Measurements from ENCODE around the gene PTPRZ1.

The PTPRZ1 gene

DNA sequence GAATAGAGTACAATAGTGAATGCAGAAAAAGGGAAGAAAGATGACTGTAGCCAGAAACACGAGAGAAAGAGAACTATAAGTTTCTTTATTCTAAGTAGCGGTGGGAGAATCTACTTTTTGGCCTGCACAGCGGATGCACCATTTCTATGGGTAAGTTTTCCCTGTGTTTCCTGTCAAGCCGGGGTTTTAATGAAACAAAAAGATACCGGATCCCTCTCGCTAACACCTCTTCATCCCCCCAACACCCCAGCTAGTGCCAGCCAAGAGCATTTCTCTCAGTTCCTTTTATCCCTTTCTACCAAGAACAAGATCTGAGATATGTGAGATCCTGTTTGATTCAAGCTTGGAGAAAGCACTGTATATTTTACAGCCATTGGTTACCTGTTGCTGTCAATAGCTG is 14.7 kb downstream of the PTPRZ1 start:
- WGBS (ENCODE audit: insufficient coverage, insufficient read length) = no CpG with 5 or more reads among the region's 6 CpGs
- H3K4me3 ChIP-seq (ENCODE audit: low read length) = no peak overlapping the region
- peaks cover 5% of the 10 kb centered on the region; the same call in 1 of the 2 replicates for H3K4me1 ChIP-seq (ENCODE audit: control insufficient read depth, insufficient read depth, low read length)
- no peaks in the 10 kb centered on the region for H3K27me3 ChIP-seq (ENCODE audit: control insufficient read depth, insufficient read depth, low read length)
- no peaks in the 10 kb centered on the region; the same call in 1 of the 2 replicates for H3K36me3 ChIP-seq (ENCODE audit: control insufficient read depth, insufficient read depth, low read length)
- no peak for DNase-seq (ENCODE audit: low read depth, low spot score)
- no peaks in the 10 kb centered on the region for H3K9me3 ChIP-seq (ENCODE audit: control insufficient read depth, insufficient read depth, low read length)
- no peak overlapping the region for H3K27ac ChIP-seq (ENCODE audit: low read length)

DNA sequence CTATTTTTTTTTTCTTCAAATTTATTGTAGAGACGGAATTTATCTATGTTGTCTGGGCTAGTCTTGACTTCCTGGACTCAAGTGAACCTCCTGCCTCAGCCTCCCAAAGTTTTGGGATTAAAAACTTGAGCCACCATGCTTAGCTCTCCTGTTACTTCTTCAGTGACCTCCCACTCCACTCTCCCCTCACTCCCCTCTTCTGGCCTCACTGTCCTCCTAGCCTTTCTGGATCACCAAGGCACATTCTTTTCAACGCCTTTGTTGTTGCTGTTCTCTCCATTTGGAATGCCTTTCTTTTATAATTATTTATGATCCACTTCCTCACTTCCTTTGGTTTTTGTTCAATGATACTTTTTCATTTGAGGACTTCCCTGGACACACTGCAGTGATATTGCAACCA is 17.9 kb downstream of the PTPRZ1 start:
- Histone ChIP-seq H3K4me1 (ENCODE audit: control insufficient read depth, insufficient read depth, low read length) (peaks cover 3% of the 10 kb centered on the region; the same call in 1 of the 2 replicates), H3K9me3 (ENCODE audit: control insufficient read depth, insufficient read depth, low read length) (no peaks in the 10 kb centered on the region), H3K4me3 (ENCODE audit: low read length) (no peak overlapping the region), H3K27me3 (ENCODE audit: control insufficient read depth, insufficient read depth, low read length) (no peaks in the 10 kb centered on the region), H3K36me3 (ENCODE audit: control insufficient read depth, insufficient read depth, low read length) (no peaks in the 10 kb centered on the region; the same call in 1 of the 2 replicates), H3K27ac (ENCODE audit: low read length) (no peak overlapping the region)
- no CpG with 5 or more reads among the region's 2 CpGs for WGBS (ENCODE audit: insufficient coverage, insufficient read length)
- DNase-seq (ENCODE audit: low read depth, low spot score) = no peak

DNA sequence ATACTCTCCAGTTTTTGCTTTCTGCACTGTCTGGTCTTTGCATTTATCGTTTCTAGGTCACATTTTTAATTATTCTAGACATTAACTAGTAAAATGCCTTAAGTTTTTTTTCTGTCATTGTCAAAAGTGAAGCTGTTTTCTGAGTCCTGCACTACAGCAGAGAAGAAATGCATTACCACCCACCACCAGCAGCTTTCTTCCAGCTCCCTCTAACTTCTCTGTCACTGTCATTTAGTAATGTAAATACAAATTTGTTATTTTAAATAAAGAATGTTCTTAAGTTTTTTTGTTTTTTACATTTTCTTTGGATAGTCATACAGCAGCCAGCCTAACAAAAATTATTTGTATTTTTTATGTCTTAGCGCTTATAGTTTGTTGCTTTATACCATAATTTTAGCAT is 18.8 kb downstream of the PTPRZ1 start:
- no peak overlapping the region for H3K4me3 ChIP-seq (ENCODE audit: low read length)
- DNase-seq (ENCODE audit: low read depth, low spot score) = no peak
- no peak overlapping the region for H3K27ac ChIP-seq (ENCODE audit: low read length)
- no peaks in the 10 kb centered on the region for H3K27me3 ChIP-seq (ENCODE audit: control insufficient read depth, insufficient read depth, low read length)
- WGBS (ENCODE audit: insufficient coverage, insufficient read length) = no CpG with 5 or more reads among the region's 2 CpGs
- no peaks in the 10 kb centered on the region for H3K9me3 ChIP-seq (ENCODE audit: control insufficient read depth, insufficient read depth, low read length)
- no peaks in the 10 kb centered on the region; the same call in 1 of the 2 replicates for H3K36me3 ChIP-seq (ENCODE audit: control insufficient read depth, insufficient read depth, low read length)
- H3K4me1 ChIP-seq (ENCODE audit: control insufficient read depth, insufficient read depth, low read length) = peaks cover 3% of the 10 kb centered on the region; the same call in 1 of the 2 replicates

DNA sequence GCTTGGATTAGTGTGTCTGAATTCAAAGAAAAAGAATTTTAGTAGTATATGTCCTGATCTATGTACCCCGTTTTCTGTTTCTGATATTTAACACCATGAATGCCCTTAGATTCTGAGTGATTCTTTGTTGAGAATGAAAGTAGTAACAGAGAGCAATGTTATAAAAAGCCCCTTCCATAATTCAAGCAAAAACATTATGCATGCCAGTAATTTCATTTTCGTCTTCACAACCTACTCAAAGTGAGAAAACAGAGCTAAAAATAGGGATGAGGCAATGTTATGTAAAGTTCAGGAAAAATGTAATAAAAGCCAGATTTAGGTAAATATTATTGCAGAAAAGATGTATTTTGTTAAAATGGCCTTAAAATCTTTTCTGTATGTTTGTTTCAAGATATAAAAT is 28.1 kb downstream of the PTPRZ1 start:
- no CpG with 5 or more reads among the region's 2 CpGs for WGBS (ENCODE audit: insufficient coverage, insufficient read length)
- Histone ChIP-seq H3K27ac (ENCODE audit: low read length) (no peak overlapping the region), H3K9me3 (ENCODE audit: control insufficient read depth, insufficient read depth, low read length) (no peaks in the 10 kb centered on the region), H3K4me3 (ENCODE audit: low read length) (no peak overlapping the region), H3K4me1 (ENCODE audit: control insufficient read depth, insufficient read depth, low read length) (no peaks in the 10 kb centered on the region), H3K36me3 (ENCODE audit: control insufficient read depth, insufficient read depth, low read length) (no peaks in the 10 kb centered on the region; the same call in 1 of the 2 replicates), H3K27me3 (ENCODE audit: control insufficient read depth, insufficient read depth, low read length) (no peaks in the 10 kb centered on the region)
- DNase-seq (ENCODE audit: low read depth, low spot score) = no peak

DNA sequence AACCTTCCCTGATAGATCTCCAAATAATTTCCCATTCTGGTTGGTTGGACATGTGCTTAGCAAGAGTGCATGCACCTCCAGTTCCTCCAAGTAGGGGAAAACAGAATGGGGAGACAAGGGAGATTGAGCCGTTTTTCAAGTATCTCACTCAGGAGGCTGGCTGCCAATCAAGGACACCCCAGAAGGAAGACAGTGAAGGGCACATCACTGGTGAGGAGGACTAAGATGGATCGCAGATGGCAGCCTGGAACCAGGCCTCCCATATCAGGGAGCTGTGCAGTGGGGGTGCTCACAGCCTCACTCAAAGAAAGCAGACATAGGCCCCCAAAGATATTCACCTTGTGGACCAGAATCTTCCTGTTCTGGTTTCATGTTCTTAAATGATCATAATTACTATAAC is 31.2 kb downstream of the PTPRZ1 start:
- Histone ChIP-seq H3K4me1 (ENCODE audit: control insufficient read depth, insufficient read depth, low read length) (no peaks in the 10 kb centered on the region), H3K4me3 (ENCODE audit: low read length) (no peak overlapping the region), H3K9me3 (ENCODE audit: control insufficient read depth, insufficient read depth, low read length) (no peaks in the 10 kb centered on the region), H3K36me3 (ENCODE audit: control insufficient read depth, insufficient read depth, low read length) (no peaks in the 10 kb centered on the region; the same call in 1 of the 2 replicates), H3K27me3 (ENCODE audit: control insufficient read depth, insufficient read depth, low read length) (no peaks in the 10 kb centered on the region), H3K27ac (ENCODE audit: low read length) (no peak overlapping the region)
- no CpG with 5 or more reads among the region's 2 CpGs for WGBS (ENCODE audit: insufficient coverage, insufficient read length)
- no peak for DNase-seq (ENCODE audit: low read depth, low spot score)

DNA sequence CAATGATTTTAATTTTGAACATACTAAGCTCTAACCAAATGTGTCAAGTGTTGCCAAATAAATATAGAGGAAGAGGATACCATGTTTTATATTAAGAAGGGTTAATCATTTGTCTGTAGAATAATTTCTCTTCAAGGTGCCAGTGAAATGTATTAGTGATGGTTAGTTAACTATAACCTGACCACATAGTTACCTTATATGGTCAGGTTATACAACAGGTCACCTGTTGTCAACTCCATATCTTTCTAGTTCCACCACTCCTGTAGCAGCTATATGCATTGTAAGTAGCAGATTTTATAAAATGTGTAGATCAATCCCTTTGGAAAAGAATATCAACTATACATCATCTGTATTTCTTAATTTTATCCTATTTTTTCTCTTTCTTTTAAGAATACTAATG is 35.1 kb downstream of the PTPRZ1 start:
- Histone ChIP-seq H3K36me3 (ENCODE audit: control insufficient read depth, insufficient read depth, low read length) (no peaks in the 10 kb centered on the region), H3K9me3 (ENCODE audit: control insufficient read depth, insufficient read depth, low read length) (no peaks in the 10 kb centered on the region), H3K27ac (ENCODE audit: low read length) (no peak overlapping the region), H3K4me3 (ENCODE audit: low read length) (no peak overlapping the region), H3K4me1 (ENCODE audit: control insufficient read depth, insufficient read depth, low read length) (no peaks in the 10 kb centered on the region), H3K27me3 (ENCODE audit: control insufficient read depth, insufficient read depth, low read length) (no peaks in the 10 kb centered on the region)
- no peak for DNase-seq (ENCODE audit: low read depth, low spot score)

DNA sequence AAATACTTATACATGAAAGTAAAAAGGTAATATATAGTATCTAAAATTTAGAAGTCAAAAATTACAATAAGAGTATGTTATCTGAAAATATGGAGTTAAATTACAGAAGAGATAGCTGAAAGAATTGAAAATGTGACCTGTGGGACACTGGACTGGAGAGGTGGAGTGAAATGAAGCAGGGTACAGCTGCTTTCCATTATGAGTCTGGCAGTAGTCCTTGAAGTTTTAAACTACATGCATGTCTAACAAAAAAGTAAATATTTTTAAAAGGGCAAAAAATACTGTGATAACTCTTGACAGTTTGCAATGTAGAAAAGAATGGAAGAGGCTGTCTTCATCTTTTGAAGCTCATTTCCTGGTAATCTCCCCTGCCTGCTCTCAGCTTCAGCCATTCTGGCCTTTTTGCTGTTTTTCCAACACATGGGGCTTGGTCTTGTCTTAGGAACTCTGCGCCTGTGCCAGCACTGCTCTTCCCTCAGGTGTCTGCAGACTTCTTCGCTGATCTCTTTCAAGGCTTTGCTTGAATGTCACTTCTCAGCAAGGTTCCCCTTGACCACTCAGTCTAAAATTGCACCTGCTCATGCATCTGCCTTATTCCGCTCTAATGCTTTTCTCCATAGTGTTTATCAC is 36.9 kb downstream of the PTPRZ1 start:
- H3K9me3 ChIP-seq (ENCODE audit: control insufficient read depth, insufficient read depth, low read length) = no peaks in the 10 kb centered on the region
- no peak for DNase-seq (ENCODE audit: low read depth, low spot score)
- no peaks in the 10 kb centered on the region for H3K27me3 ChIP-seq (ENCODE audit: control insufficient read depth, insufficient read depth, low read length)
- H3K27ac ChIP-seq (ENCODE audit: low read length) = no peak overlapping the region
- no peaks in the 10 kb centered on the region for H3K36me3 ChIP-seq (ENCODE audit: control insufficient read depth, insufficient read depth, low read length)
- H3K4me3 ChIP-seq (ENCODE audit: low read length) = no peak overlapping the region
- no CpG with 5 or more reads among the region's 3 CpGs for WGBS (ENCODE audit: insufficient coverage, insufficient read length)
- peaks cover 1% of the 10 kb centered on the region; the same call in 1 of the 2 replicates for H3K4me1 ChIP-seq (ENCODE audit: control insufficient read depth, insufficient read depth, low read length)

DNA sequence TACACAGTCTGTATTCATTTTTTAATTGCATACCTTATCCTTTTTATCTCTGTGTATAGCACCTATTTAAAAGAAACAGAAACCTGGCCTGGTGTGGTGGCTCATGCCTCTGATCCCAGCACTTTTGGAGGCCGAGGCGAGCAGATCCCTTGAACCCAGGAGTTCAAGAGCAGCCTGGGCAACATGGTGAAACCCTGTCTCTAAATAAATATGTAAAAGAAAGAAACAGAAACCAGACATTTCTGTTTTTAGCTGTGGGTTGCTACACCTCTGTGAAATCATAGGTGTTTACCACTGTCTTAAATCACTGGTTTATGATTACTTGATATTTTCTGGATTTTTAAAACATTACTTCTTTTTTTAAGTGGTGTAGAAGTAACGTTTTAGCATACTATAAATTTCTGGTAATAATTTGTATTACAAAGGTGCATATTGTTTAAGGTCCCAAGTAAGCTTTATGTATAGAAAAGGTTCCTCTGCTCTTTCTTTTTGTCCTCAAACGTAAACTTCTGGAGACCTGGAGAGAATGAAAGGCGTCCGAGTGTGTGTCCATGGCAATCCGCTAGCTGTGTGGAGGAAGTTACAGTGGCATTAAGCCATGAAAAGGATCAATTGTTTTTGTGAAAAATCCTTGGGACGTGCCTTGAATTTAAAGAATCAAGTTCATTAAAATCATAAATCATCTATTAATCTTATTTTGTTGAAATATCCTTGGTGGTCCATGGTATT is 41.1 kb downstream of the PTPRZ1 start:
- Histone ChIP-seq H3K4me1 (ENCODE audit: control insufficient read depth, insufficient read depth, low read length) (peaks cover 1% of the 10 kb centered on the region; the same call in 1 of the 2 replicates), H3K27ac (ENCODE audit: low read length) (no peak overlapping the region), H3K36me3 (ENCODE audit: control insufficient read depth, insufficient read depth, low read length) (no peaks in the 10 kb centered on the region), H3K9me3 (ENCODE audit: control insufficient read depth, insufficient read depth, low read length) (no peaks in the 10 kb centered on the region), H3K27me3 (ENCODE audit: control insufficient read depth, insufficient read depth, low read length) (no peaks in the 10 kb centered on the region), H3K4me3 (ENCODE audit: low read length) (no peak overlapping the region)
- DNase-seq (ENCODE audit: low read depth, low spot score) = no peak
- WGBS (ENCODE audit: insufficient coverage, insufficient read length) = no CpG with 5 or more reads among the region's 8 CpGs

DNA sequence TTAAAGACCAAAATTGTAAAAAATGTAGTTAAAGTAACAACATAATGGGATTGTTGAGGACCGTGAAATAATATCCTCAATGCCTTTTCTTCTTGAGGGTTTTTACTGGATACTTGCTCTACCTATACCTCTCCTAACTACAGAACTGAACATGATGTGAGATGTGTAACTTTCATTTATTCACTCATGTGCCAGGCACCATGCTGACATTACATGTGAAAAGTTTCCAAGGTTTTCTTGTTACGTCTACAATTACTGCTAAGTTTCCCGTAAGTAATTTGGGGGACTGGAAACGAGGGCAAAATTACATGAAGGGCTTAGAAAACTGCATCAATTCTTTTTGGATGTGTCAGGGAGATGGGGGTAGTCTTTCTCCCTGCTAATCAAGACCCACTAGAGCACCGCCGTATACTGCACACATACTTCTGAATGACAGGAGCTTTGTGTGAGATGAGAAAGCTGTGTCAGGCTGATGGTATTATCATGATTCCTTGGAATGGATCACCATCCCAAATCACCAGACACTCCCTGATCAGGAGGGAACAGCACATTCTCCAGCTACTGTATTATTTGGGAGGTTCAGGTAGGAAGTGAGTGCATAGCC is 41.8 kb downstream of the PTPRZ1 start:
- Histone ChIP-seq H3K27ac (ENCODE audit: low read length) (no peak overlapping the region), H3K4me3 (ENCODE audit: low read length) (no peak overlapping the region), H3K27me3 (ENCODE audit: control insufficient read depth, insufficient read depth, low read length) (no peaks in the 10 kb centered on the region), H3K36me3 (ENCODE audit: control insufficient read depth, insufficient read depth, low read length) (no peaks in the 10 kb centered on the region), H3K9me3 (ENCODE audit: control insufficient read depth, insufficient read depth, low read length) (no peaks in the 10 kb centered on the region), H3K4me1 (ENCODE audit: control insufficient read depth, insufficient read depth, low read length) (peaks cover 1% of the 10 kb centered on the region; the same call in 1 of the 2 replicates)
- DNase-seq (ENCODE audit: low read depth, low spot score) = no peak
- WGBS (ENCODE audit: insufficient coverage, insufficient read length) = no CpG with 5 or more reads among the region's 6 CpGs

DNA sequence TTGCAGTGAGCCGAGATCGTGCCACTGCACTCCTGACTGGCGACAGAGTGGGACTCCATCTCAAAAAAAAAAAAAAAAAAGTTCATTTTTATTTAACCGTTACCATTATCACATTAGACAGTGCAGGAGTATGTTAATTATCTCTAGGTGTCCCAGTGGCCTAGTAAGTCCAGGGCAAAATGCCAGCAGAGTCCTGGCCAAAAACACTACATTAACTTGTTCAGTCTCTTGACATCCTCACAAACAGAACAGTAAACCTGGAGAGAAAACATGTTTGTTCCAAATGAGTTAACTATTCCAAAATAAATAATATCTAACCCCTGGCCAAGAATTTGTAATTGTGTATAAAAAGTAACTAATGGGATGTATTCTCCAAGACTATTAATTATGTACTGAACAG is 43.2 kb downstream of the PTPRZ1 start:
- no peak for DNase-seq (ENCODE audit: low read depth, low spot score)
- H3K27me3 ChIP-seq (ENCODE audit: control insufficient read depth, insufficient read depth, low read length) = no peaks in the 10 kb centered on the region
- peaks cover 1% of the 10 kb centered on the region; the same call in 1 of the 2 replicates for H3K4me1 ChIP-seq (ENCODE audit: control insufficient read depth, insufficient read depth, low read length)
- no peaks in the 10 kb centered on the region for H3K9me3 ChIP-seq (ENCODE audit: control insufficient read depth, insufficient read depth, low read length)
- H3K4me3 ChIP-seq (ENCODE audit: low read length) = no peak overlapping the region
- no peaks in the 10 kb centered on the region for H3K36me3 ChIP-seq (ENCODE audit: control insufficient read depth, insufficient read depth, low read length)
- H3K27ac ChIP-seq (ENCODE audit: low read length) = no peak overlapping the region
- WGBS (ENCODE audit: insufficient coverage, insufficient read length) = no CpG with 5 or more reads among the region's 4 CpGs

Measured in iPS DF 6.9 (cell line).